OCI-LY7 (cell line): ENCODE measurements around the gene OLIG3.

Experiments
- CTCF ChIP-seq: fragments of 200-600 bp; sonication (generic); conservative IDR thresholded peaks from 2 replicates; pipeline ENCODE4 v1.5.1; 2014; ENCODE audit warnings: mild to moderate bottlenecking, antibody characterized with exemption, low read length, moderate library complexity, mixed read lengths
- EZH2phosphoT487 ChIP-seq: fragments of 200-600 bp; sonication (generic); IDR thresholded peaks from 2 replicates; pipeline ENCODE4 v1.6.1; 2018; ENCODE audit warnings: low read depth, borderline replicate concordance, mild to moderate bottlenecking, mixed run types, antibody characterized with exemption, low read length, moderate library complexity, mixed read lengths

GRCh38 chr6:137487869-137488149 is 6.4 kb downstream of the OLIG3 start:
- TF ChIP-seq CTCF, result no peak
- TF ChIP-seq EZH2phosphoT487, result no peak
